Measurements from ENCODE around the gene C2orf78.

GRCh38 chr2:73759904-73760303 lies 24.1 kb upstream of the C2orf78 start:
- TF ChIP-seq, protein P1, sequence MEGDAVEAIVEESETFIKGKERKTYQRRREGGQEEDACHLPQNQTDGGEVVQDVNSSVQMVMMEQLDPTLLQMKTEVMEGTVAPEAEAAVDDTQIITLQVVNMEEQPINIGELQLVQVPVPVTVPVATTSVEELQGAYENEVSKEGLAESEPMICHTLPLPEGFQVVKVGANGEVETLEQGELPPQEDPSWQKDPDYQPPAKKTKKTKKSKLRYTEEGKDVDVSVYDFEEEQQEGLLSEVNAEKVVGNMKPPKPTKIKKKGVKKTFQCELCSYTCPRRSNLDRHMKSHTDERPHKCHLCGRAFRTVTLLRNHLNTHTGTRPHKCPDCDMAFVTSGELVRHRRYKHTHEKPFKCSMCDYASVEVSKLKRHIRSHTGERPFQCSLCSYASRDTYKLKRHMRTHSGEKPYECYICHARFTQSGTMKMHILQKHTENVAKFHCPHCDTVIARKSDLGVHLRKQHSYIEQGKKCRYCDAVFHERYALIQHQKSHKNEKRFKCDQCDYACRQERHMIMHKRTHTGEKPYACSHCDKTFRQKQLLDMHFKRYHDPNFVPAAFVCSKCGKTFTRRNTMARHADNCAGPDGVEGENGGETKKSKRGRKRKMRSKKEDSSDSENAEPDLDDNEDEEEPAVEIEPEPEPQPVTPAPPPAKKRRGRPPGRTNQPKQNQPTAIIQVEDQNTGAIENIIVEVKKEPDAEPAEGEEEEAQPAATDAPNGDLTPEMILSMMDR (conservative IDR thresholded peaks at IDR 0.05; ENCODE audit: low read length), result no peak
- TF ChIP-seq EZH2phosphoT487 (IDR thresholded peaks at IDR 0.05; ENCODE audit: borderline replicate concordance, low read depth, low read length), result no peak
